ENCODE data around the gene TNPO1.

- TF ChIP-seq, protein P1, sequence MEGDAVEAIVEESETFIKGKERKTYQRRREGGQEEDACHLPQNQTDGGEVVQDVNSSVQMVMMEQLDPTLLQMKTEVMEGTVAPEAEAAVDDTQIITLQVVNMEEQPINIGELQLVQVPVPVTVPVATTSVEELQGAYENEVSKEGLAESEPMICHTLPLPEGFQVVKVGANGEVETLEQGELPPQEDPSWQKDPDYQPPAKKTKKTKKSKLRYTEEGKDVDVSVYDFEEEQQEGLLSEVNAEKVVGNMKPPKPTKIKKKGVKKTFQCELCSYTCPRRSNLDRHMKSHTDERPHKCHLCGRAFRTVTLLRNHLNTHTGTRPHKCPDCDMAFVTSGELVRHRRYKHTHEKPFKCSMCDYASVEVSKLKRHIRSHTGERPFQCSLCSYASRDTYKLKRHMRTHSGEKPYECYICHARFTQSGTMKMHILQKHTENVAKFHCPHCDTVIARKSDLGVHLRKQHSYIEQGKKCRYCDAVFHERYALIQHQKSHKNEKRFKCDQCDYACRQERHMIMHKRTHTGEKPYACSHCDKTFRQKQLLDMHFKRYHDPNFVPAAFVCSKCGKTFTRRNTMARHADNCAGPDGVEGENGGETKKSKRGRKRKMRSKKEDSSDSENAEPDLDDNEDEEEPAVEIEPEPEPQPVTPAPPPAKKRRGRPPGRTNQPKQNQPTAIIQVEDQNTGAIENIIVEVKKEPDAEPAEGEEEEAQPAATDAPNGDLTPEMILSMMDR (IDR thresholded peaks at IDR 0.05): no peak
- TF ChIP-seq POLR2A (IDR thresholded peaks at IDR 0.05): no peak
These were observed 1.6 kb upstream of the TNPO1 start for GRCh38 chr5:72814864-72815263.
